AG09319 (cell line): Measurements from ENCODE around the gene PURA.

Experiments
- DNase-seq: peaks from one replicate; pipeline ENCODE4 v3.0.0-alpha.2; 2010; ENCODE audit warnings: low read depth; ENCODE audit errors: extremely low read depth
- TF ChIP-seq, protein P1 (sequence below): IDR thresholded peaks from 2 replicates; pipeline ENCODE4 v1.5.1; 2011; ENCODE audit warnings: low read depth, mild to moderate bottlenecking, inconsistent platforms, low read length, moderate library complexity

PURA gene

DNA sequence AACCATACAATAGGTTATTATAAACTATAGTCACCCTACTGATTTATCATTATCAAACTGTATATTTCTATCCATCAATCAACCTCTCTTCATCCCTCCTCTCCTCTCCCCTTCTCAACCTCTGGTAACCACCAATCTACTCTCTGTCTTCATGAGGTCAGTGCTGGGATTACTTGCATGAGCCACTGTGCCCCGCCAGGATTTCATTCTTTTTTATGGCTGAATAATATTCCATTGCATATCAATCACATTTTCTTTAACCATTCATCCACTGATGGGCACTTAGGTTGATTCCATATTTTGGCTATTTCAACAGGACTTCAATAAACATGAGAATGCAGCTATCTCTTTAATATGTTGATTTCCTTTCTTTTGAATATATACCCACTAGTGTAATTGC is 10.8 kb upstream of the PURA start:
- TF ChIP-seq, protein P1, sequence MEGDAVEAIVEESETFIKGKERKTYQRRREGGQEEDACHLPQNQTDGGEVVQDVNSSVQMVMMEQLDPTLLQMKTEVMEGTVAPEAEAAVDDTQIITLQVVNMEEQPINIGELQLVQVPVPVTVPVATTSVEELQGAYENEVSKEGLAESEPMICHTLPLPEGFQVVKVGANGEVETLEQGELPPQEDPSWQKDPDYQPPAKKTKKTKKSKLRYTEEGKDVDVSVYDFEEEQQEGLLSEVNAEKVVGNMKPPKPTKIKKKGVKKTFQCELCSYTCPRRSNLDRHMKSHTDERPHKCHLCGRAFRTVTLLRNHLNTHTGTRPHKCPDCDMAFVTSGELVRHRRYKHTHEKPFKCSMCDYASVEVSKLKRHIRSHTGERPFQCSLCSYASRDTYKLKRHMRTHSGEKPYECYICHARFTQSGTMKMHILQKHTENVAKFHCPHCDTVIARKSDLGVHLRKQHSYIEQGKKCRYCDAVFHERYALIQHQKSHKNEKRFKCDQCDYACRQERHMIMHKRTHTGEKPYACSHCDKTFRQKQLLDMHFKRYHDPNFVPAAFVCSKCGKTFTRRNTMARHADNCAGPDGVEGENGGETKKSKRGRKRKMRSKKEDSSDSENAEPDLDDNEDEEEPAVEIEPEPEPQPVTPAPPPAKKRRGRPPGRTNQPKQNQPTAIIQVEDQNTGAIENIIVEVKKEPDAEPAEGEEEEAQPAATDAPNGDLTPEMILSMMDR: no peak

GRCh38 chr5:140104100-140104499 is 9.8 kb upstream of the PURA start:
- DNase-seq: no peak
- TF ChIP-seq, protein P1: no peak

More for the DNA sequence above, 10.8 kb upstream of the PURA start:
- DNase-seq: no peak

DNA sequence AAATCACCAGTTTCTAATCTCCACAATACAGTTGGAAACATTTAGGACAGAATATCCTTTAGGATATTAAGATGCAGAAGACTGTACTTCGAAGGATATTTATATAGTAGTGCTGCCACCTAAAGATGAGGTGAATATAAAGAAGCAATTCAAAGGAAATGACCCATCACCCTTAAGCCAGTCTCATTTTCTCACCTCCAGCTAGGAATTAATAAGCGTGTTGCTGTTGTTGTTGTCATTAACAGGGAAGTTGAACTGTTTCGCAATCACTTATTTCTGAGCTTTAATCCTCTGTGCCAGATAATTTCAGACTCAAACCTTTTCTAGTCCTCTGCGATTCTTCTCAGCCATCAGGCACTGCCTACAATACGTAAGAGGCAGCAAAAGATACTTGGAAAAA is 7.8 kb upstream of the PURA start:
- TF ChIP-seq, protein P1: no peak
- no peak for DNase-seq

- TF ChIP-seq, protein P1: no peak
- DNase-seq: no peak
Measured at GRCh38 chr5:140106805-140107311, 7.1 kb upstream of the PURA start.

DNA sequence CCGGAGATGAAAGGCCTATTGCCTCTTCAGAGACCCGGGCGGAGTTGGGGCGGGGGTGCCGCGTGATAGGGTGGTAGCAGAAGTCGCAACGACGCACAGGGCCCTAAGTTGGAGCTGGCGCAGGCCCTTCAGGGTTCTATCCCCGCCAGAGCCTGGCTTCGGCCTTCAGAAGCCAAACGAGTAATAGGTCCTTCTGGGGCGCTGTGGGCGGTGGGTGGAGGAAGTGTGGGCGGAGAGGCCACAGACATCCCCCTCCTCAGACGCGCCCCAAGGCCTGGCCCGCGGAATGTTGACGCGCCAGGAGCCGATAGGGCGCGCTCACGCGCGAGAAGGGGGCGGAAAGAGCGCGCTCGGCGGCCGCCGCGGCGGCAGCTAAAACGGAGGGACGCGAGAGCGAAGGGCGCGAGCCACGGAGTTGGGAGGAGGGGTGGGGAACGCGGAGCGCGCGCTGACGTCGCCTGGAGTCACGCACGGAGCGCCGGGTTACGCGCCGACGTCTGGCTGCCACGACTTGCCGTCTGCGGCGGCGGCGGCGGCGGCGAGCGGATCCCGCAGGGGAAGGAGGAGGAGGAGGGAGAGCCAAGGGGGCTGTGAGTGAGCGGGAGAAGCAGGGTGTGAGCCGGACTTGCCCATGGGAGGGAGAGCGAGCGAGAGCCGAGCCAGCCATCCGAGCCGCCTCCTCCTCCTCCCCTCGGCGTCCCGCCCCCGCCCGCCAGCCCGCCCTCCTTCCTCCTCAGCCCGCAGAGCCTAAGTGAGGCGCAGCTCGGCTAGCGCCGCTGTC is 6.4 kb upstream of the PURA start:
- TF ChIP-seq, protein P1: no peak; the same call in none of the 2 replicates
- peak; percentile 79 for DNase-seq

DNA sequence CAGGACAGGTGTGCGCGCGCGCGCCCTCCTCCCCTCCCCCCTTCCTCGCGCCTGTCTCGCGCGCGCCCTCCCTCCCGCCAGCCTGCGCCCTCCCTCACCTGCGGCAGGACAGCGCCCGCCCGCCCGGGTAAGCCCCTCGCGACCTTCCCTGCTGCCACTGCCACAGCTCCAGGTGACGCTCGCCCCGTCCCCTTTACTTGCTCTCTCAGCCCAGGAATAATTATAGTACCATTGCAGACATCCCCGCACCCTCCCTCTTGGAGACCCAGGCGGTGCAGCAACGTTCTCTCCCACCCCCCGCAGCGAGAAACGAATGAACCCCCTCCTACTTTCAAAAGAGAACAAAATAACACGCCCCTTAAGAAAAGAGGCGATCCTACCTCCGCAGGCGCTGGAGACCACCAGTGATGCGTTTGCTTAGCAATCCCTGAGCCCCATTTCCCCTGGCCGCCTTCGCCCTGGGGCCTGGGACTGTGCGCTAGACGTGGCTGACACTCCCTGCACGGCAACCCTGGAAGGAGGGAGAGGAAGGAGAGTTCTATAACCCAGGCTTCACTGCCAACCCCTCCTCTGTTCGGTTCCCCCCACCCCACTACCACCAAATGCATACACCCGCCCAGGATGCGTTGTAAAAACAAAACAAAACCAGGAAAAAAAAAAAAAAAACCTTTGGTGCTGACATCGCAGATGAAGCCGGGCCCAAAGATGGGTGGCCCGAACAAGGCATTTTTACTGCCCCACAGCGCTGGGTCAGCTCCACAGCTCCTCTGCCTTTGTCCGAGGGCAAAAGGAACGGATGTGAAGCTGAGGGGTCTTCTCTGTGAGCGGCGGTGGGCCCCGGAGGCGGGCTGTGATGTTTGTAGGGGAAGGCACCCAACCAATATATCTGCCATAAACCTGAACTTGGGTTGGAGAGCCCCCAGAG is 5.6 kb upstream of the PURA start:
- TF ChIP-seq, protein P1: no peak
- no peak for DNase-seq
